Heart left ventricle (tissue), 13 donors: ENCODE measurements around the gene OR2D2.

Source experiments
- POLR2A ChIP-seq, 2 donors: fragments of 450-650 bp; IDR thresholded peaks; one replicate each; pipeline ENCODE4 v1.6.1; 2017; ENCODE audit warnings: antibody characterized with exemption in 2 of 2, mild to moderate bottlenecking in 2 of 2, moderate library complexity in 2 of 2
- TF ChIP-seq, protein P1 (sequence below), 12 donors: fragments of 200-600 bp; sonication (generic) in 4 of 12; IDR thresholded peaks; one replicate each; pipeline versions ENCODE4 v1.5.0 to v1.8.0; 2018 to 2022; ENCODE audit warnings: antibody characterized with exemption in 12 of 12, mild to moderate bottlenecking in 5 of 12
- donor health status: ischemic (EF 13 %, LVEDD 7.1; RV severe dilation, severe dysfunction).
- donor health status: DM: no; HTN: yes; CAD: no.
- donor health status: DM: no; HTN: no; CAD: no.
- donor health status: ischemic (EF 25% LVEDD 6.9; RV normal size, moderate dysfunction).
- donor health status: ischemic (EF 25% LVEDD 5.7; RV mildly dilated, moderate dysfunction).
- donor health status: ischemic (EF 35%, LVEDD 5.7; RV mildly dilated, moderate dysfunction).
- donor health status: nonischemic (EF 11% LVEDD 7.7; RV severe dilation, severe dysfunction).
- donor health status: DM: yes; HTN: yes; CAD: no.
- donor health status: PGD.
- donor health status: ischemic (EF 29% LVEDD 5.4; RV normal size, mild dysfunction).
- donor health status: nonischemic (EF 23%, LVEDD 6.1; RV moderate dilation, normal function).

DNA sequence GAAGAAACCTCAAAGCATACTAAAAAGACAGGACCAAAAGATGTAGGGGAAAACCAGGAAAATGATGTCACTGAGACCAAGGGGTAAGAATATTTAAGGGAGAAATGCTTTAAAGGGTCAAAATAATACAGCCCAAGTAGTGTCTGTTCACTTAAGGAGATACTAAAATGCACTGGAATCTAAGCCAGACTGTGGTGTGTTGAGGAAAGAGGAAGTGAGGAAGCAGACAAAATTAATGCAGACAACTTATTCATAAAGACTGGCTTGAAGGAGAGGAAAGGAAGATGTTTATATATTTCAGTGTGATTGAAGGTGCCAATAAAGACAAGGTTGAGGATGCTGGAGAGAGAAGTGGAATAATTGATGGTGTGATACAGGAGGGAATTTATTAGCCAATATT, 49.7 kb upstream of the OR2D2 start:
- TF ChIP-seq, protein P1, sequence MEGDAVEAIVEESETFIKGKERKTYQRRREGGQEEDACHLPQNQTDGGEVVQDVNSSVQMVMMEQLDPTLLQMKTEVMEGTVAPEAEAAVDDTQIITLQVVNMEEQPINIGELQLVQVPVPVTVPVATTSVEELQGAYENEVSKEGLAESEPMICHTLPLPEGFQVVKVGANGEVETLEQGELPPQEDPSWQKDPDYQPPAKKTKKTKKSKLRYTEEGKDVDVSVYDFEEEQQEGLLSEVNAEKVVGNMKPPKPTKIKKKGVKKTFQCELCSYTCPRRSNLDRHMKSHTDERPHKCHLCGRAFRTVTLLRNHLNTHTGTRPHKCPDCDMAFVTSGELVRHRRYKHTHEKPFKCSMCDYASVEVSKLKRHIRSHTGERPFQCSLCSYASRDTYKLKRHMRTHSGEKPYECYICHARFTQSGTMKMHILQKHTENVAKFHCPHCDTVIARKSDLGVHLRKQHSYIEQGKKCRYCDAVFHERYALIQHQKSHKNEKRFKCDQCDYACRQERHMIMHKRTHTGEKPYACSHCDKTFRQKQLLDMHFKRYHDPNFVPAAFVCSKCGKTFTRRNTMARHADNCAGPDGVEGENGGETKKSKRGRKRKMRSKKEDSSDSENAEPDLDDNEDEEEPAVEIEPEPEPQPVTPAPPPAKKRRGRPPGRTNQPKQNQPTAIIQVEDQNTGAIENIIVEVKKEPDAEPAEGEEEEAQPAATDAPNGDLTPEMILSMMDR (IDR thresholded peaks at IDR 0.05): no peak
- TF ChIP-seq POLR2A (IDR thresholded peaks at IDR 0.05): no peak
